ENCODE data around the gene PTPN21. TPM values are rescaled to one million over a fixed set of nuclear protein-coding genes. Genes with fewer than 3 reads are reported as not detected.

PTPN21 gene
- total and polyA plus RNA-seq, 2 donors from 2014 or later: 5.3 to 23.2 TPM

DNA sequence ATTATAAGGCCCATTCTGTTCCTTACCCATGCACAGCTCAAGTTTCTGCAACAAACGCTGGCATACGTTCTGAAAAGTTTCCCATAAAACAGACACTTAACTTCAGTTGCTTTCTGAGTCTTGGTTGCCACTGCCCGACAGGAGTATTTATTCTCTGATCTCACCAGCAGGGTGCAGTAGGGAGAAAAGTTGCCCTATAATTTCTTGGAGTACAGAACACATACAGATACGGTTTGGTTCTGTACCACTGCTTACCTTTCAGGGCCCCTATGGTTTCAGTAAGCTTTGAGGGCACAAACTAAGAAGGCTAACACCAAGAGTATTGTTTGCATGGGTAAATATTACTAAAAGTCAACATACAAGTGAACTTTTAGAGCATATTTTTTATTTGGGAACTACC lies 91.5 kb downstream of the PTPN21 start:
- Histone ChIP-seq H3K9me3 (ENCODE audit: control insufficient read depth in 2 of 3, insufficient read depth in 1 of 3, low read length in 3 of 3) (no peaks in the 10 kb centered on the region), H3K9ac (ENCODE audit: low read length in 3 of 3) (no peak overlapping the region), H3K36me3 (ENCODE audit: control insufficient read depth in 2 of 3, insufficient read depth in 3 of 3, low read length in 3 of 3) (peaks cover 0 to 24% (median 6%) of the 10 kb centered on the region in 3 donors), H3K27ac (ENCODE audit: low read depth in 2 of 2, low read length in 2 of 2) (no peak overlapping the region), H3K27me3 (ENCODE audit: control insufficient read depth, insufficient read depth, low read length) (no peaks in the 10 kb centered on the region), H3K4me3 (ENCODE audit: low read length in 3 of 3) (no peak overlapping the region), H3K4me1 (ENCODE audit: control insufficient read depth in 2 of 3, insufficient read depth in 2 of 3, low read depth in 1 of 3, low read length in 3 of 3) (no peaks in the 10 kb centered on the region)
- no peak for FAIRE-seq
- DNase-seq: peak in 1 of 5 donors; percentile 3
- intact Hi-C loops (cut with DNase I): no loop called here
- TF ChIP-seq, protein P1, sequence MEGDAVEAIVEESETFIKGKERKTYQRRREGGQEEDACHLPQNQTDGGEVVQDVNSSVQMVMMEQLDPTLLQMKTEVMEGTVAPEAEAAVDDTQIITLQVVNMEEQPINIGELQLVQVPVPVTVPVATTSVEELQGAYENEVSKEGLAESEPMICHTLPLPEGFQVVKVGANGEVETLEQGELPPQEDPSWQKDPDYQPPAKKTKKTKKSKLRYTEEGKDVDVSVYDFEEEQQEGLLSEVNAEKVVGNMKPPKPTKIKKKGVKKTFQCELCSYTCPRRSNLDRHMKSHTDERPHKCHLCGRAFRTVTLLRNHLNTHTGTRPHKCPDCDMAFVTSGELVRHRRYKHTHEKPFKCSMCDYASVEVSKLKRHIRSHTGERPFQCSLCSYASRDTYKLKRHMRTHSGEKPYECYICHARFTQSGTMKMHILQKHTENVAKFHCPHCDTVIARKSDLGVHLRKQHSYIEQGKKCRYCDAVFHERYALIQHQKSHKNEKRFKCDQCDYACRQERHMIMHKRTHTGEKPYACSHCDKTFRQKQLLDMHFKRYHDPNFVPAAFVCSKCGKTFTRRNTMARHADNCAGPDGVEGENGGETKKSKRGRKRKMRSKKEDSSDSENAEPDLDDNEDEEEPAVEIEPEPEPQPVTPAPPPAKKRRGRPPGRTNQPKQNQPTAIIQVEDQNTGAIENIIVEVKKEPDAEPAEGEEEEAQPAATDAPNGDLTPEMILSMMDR (IDR thresholded peaks at IDR 0.05; ENCODE audit: borderline replicate concordance, extremely low read depth, insufficient read depth): peak; percentile 34

DNA sequence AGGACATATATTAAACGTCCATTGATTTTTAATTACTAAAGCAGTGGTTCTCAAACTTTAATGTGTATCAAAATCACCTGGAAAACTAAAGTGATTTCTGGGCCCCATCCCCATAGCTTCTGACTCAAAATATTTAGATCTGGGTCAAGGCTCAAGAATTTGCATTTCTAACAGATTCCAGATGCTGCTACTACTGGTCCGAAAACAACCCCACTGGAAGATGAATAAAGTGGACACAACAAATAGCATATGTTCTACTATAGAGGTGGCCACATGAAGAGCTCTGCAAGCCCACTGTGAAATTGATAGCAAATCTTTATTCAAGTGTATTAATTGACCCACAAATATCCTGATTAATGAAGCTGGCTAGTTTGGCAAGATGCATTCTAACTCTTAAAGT lies 99.9 kb downstream of the PTPN21 start:
- H3K36me3 ChIP-seq (ENCODE audit: control insufficient read depth in 2 of 3, insufficient read depth in 3 of 3, low read length in 3 of 3): peaks cover 0 to 7% (median 0%) of the 10 kb centered on the region in 3 donors
- FAIRE-seq: no peak

DNA sequence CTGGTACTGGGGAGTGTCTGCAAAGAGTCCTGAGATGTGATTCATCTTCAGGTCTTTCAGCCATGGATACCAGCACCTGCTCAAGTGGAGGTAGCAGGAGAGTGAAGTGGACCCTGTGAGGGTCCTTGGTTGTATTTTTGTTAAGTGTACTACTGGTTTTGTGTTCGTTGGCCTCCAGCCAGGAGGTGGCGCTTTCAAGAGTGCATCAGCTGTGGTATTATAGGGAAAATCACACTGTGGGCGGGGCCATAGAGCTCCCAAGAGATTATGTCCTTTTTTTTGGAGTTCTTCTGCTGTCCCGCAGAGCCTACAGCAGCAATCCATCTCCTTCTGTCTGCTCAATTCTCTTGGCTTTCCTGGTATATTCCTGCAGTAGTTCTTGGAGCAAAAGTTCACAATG lies 102.6 kb downstream of the PTPN21 start:
- TF ChIP-seq, protein P1 (IDR thresholded peaks at IDR 0.05; ENCODE audit: borderline replicate concordance, extremely low read depth, insufficient read depth): no peak
- Histone ChIP-seq H3K27ac (ENCODE audit: low read depth in 2 of 2, low read length in 2 of 2) (no peak overlapping the region), H3K9me3 (ENCODE audit: control insufficient read depth in 2 of 3, insufficient read depth in 1 of 3, low read length in 3 of 3) (no peaks in the 10 kb centered on the region), H3K36me3 (ENCODE audit: control insufficient read depth in 2 of 3, insufficient read depth in 3 of 3, low read length in 3 of 3) (peaks cover 0 to 7% (median 0%) of the 10 kb centered on the region in 3 donors), H3K4me1 (ENCODE audit: control insufficient read depth in 2 of 3, insufficient read depth in 2 of 3, low read depth in 1 of 3, low read length in 3 of 3) (no peaks in the 10 kb centered on the region), H3K27me3 (ENCODE audit: control insufficient read depth, insufficient read depth, low read length) (no peaks in the 10 kb centered on the region), H3K4me3 (ENCODE audit: low read length in 3 of 3) (no peak overlapping the region), H3K9ac (ENCODE audit: low read length in 3 of 3) (no peak overlapping the region)
- DNase-seq (no peak), FAIRE-seq (no peak)
- intact Hi-C loops (cut with DNase I): no loop called here

More for the DNA sequence above, 99.9 kb downstream of the PTPN21 start:
- no peak overlapping the region for H3K9ac ChIP-seq (ENCODE audit: low read length in 3 of 3)
- no peak overlapping the region for H3K4me3 ChIP-seq (ENCODE audit: low read length in 3 of 3)
- no peaks in the 10 kb centered on the region for H3K27me3 ChIP-seq (ENCODE audit: control insufficient read depth, insufficient read depth, low read length)
- DNase-seq: no peak
- no peak overlapping the region for H3K27ac ChIP-seq (ENCODE audit: low read depth in 2 of 2, low read length in 2 of 2)
- TF ChIP-seq, protein P1 (IDR thresholded peaks at IDR 0.05; ENCODE audit: borderline replicate concordance, extremely low read depth, insufficient read depth): no peak
- intact Hi-C loops (cut with DNase I): no loop called here
- H3K9me3 ChIP-seq (ENCODE audit: control insufficient read depth in 2 of 3, insufficient read depth in 1 of 3, low read length in 3 of 3): no peaks in the 10 kb centered on the region
- no peaks in the 10 kb centered on the region for H3K4me1 ChIP-seq (ENCODE audit: control insufficient read depth in 2 of 3, insufficient read depth in 2 of 3, low read depth in 1 of 3, low read length in 3 of 3)

DNA sequence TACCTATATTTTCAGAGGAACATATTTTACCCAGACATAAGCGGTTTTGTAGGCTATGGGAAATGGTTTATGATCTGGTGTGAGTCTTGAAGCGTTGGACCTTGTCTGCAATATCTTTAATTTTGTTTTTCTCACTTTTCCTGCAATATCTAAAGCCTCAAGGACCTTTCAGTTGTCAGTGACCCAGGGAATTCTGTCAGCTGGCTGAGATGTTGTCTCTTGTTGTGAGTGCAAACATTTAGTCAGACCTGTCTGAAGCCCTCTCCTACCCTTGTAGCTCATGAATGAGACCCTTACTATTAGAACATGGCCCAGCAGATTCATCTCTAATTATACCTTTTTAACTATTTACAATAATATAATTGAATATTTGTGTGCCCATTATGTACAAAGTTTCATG lies 115.7 kb downstream of the PTPN21 start:
- DNase-seq (no peak), FAIRE-seq (no peak)
- H3K27ac ChIP-seq (ENCODE audit: low read depth in 2 of 2, low read length in 2 of 2): no peak overlapping the region
- no peaks in the 10 kb centered on the region for H3K4me1 ChIP-seq (ENCODE audit: control insufficient read depth in 2 of 3, insufficient read depth in 2 of 3, low read depth in 1 of 3, low read length in 3 of 3)
- no peak overlapping the region for H3K4me3 ChIP-seq (ENCODE audit: low read length in 3 of 3)
- H3K27me3 ChIP-seq (ENCODE audit: control insufficient read depth, insufficient read depth, low read length): no peaks in the 10 kb centered on the region
- no peak overlapping the region for H3K9ac ChIP-seq (ENCODE audit: low read length in 3 of 3)
- H3K36me3 ChIP-seq (ENCODE audit: control insufficient read depth in 2 of 3, insufficient read depth in 3 of 3, low read length in 3 of 3): peaks cover 0 to 4% (median 0%) of the 10 kb centered on the region in 3 donors
- intact Hi-C loops (cut with DNase I): no loop called here
- TF ChIP-seq, protein P1 (IDR thresholded peaks at IDR 0.05; ENCODE audit: borderline replicate concordance, extremely low read depth, insufficient read depth): no peak
- no peaks in the 10 kb centered on the region for H3K9me3 ChIP-seq (ENCODE audit: control insufficient read depth in 2 of 3, insufficient read depth in 1 of 3, low read length in 3 of 3)

Data from kidney (tissue), 14 donors.